Measurements from ENCODE around the gene CASP2. TPM values are rescaled to one million over a fixed set of nuclear protein-coding genes. Genes with fewer than 3 reads are reported as not detected.
A peak's percentile ranks its signal among the peaks of the same experiment; 100 is the strongest.
"Not testable (repeated sequence)": the region's sequence is repeated elsewhere in the genome, so short reads cannot be mapped to it uniquely, and the experiment has no call there.

Gene CASP2
- total RNA-seq, 1 donor, result 7.6 TPM

DNA sequence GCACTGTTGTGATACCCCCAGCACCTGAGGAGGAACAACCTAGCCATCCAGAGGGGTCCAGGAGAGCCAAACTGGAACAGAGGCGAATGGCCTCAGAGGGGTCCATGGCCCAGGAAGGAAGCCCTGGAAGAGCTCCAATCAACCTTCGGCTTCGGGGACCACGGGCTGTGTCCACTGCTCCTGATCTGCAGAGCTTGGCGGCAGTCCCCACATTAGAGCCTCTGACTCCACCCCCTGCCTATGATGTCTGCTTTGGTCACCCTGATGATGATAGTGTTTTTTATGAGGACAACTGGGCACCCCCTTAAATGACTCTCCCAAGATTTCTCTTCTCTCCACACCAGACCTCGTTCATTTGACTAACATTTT lies 1.6 kb upstream of the CASP2 start:
- no peak overlapping the region for H3K4me3 ChIP-seq (ENCODE audit: insufficient read depth, low read length)
- no peak for DNase-seq (ENCODE audit: insufficient read length, low spot score, missing footprints)
- no peak overlapping the region for H3K4me2 ChIP-seq (ENCODE audit: insufficient read depth, low read length)
- TF ChIP-seq, protein P1, sequence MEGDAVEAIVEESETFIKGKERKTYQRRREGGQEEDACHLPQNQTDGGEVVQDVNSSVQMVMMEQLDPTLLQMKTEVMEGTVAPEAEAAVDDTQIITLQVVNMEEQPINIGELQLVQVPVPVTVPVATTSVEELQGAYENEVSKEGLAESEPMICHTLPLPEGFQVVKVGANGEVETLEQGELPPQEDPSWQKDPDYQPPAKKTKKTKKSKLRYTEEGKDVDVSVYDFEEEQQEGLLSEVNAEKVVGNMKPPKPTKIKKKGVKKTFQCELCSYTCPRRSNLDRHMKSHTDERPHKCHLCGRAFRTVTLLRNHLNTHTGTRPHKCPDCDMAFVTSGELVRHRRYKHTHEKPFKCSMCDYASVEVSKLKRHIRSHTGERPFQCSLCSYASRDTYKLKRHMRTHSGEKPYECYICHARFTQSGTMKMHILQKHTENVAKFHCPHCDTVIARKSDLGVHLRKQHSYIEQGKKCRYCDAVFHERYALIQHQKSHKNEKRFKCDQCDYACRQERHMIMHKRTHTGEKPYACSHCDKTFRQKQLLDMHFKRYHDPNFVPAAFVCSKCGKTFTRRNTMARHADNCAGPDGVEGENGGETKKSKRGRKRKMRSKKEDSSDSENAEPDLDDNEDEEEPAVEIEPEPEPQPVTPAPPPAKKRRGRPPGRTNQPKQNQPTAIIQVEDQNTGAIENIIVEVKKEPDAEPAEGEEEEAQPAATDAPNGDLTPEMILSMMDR (IDR thresholded peaks at IDR 0.05; ENCODE audit: extremely low read depth, low read depth, low read length), result no peak
- H3K9me3 ChIP-seq (ENCODE audit: low read depth, low read length), result no peaks in the 10 kb centered on the region
- no peaks in the 10 kb centered on the region for H3K27me3 ChIP-seq (ENCODE audit: insufficient read depth, low read length)
- H2AFZ ChIP-seq (ENCODE audit: low read length), result no peak overlapping the region
- H3K36me3 ChIP-seq (ENCODE audit: insufficient read depth, low read length), result peaks cover 2% of the 10 kb centered on the region
- H3K79me2 ChIP-seq (ENCODE audit: insufficient read depth, low read length), result peaks cover 32% of the 10 kb centered on the region
- H4K20me1 ChIP-seq (ENCODE audit: insufficient read depth, low read length), result peaks cover 6% of the 10 kb centered on the region
- no peak overlapping the region for H3K27ac ChIP-seq (ENCODE audit: low read depth, low read length)
- peaks cover 14% of the 10 kb centered on the region for H3K4me1 ChIP-seq (ENCODE audit: insufficient read depth, low read length)

DNA sequence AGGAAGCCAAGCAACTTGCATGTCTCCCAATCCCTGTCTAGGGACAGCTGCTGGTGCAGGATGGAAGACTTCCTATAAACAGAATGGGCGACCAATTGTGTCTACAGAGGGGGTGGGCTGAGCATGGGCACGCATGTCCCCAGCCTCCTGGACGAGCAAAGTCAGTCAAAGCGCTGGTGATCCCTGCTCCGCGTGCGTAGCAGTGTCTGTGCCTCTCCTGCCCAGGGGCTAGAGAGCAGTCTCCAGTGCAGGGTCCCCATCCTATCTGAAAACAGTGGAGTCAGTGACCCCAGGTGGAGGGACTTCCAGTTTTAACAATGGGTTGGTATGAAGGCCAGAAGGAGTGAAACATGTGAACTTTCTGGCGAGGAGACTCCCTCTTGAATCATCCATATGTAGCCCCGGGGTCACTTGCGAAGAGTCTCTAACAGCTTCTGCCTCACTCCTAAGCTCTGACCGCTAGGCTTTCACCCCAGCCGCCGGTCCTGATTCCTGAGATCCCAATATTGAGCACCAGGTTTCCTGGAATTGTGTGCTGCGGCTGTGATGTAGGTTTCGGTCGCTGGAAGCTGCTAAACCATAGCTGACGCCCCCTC lies 714 bp upstream of the CASP2 start:
- Histone ChIP-seq H3K36me3 (ENCODE audit: insufficient read depth, low read length) (peaks cover 10% of the 10 kb centered on the region), H4K20me1 (ENCODE audit: insufficient read depth, low read length) (peaks cover 6% of the 10 kb centered on the region), H3K4me3 (ENCODE audit: insufficient read depth, low read length) (peak overlapping the region; percentile 95), H3K27ac (ENCODE audit: low read depth, low read length) (no peak overlapping the region), H3K4me2 (ENCODE audit: insufficient read depth, low read length) (peak overlapping the region; percentile 25), H3K79me2 (ENCODE audit: insufficient read depth, low read length) (peaks cover 39% of the 10 kb centered on the region), H3K27me3 (ENCODE audit: insufficient read depth, low read length) (no peaks in the 10 kb centered on the region), H3K4me1 (ENCODE audit: insufficient read depth, low read length) (peaks cover 14% of the 10 kb centered on the region), H3K9me3 (ENCODE audit: low read depth, low read length) (no peaks in the 10 kb centered on the region), H2AFZ (ENCODE audit: low read length) (peak overlapping the region; percentile 78)
- TF ChIP-seq, protein P1 (IDR thresholded peaks at IDR 0.05; ENCODE audit: extremely low read depth, low read depth, low read length), result no peak
- no peak for DNase-seq (ENCODE audit: insufficient read length, low spot score, missing footprints)

DNA sequence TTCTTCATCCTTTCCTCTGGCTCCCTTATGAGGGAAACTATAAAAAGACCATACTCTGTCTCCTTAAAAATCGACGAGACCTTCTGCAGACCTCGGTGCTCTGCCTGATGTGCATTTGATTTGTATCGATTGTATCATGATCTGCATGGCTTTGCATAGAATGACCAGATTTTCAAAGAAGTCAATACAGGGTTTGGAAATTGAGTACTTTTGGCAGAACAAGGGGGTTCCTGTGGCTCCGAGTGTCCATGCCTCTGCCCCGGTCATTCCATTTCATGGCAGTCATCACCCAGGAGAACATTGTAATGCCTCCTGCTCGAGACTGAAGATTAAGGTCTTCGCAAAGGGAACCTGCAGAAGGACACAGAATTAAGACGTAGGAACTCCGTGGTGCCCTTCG lies 685 bp downstream of the CASP2 start:
- H3K4me1 ChIP-seq (ENCODE audit: insufficient read depth, low read length), result peaks cover 14% of the 10 kb centered on the region
- peak overlapping the region; percentile 95 for H3K4me3 ChIP-seq (ENCODE audit: insufficient read depth, low read length)
- peak overlapping the region; percentile 80 for H3K27ac ChIP-seq (ENCODE audit: low read depth, low read length)
- peaks cover 24% of the 10 kb centered on the region for H3K36me3 ChIP-seq (ENCODE audit: insufficient read depth, low read length)
- no peaks in the 10 kb centered on the region for H3K9me3 ChIP-seq (ENCODE audit: low read depth, low read length)
- no peaks in the 10 kb centered on the region for H3K27me3 ChIP-seq (ENCODE audit: insufficient read depth, low read length)
- H2AFZ ChIP-seq (ENCODE audit: low read length), result peak overlapping the region; percentile 95
- H3K79me2 ChIP-seq (ENCODE audit: insufficient read depth, low read length), result peaks cover 39% of the 10 kb centered on the region
- peak overlapping the region; percentile 95 for H3K4me2 ChIP-seq (ENCODE audit: insufficient read depth, low read length)
- peaks cover 6% of the 10 kb centered on the region for H4K20me1 ChIP-seq (ENCODE audit: insufficient read depth, low read length)
- peak; percentile 82 for DNase-seq (ENCODE audit: insufficient read length, low spot score, missing footprints)
- TF ChIP-seq, protein P1 (IDR thresholded peaks at IDR 0.05; ENCODE audit: extremely low read depth, low read depth, low read length), result no peak

DNA sequence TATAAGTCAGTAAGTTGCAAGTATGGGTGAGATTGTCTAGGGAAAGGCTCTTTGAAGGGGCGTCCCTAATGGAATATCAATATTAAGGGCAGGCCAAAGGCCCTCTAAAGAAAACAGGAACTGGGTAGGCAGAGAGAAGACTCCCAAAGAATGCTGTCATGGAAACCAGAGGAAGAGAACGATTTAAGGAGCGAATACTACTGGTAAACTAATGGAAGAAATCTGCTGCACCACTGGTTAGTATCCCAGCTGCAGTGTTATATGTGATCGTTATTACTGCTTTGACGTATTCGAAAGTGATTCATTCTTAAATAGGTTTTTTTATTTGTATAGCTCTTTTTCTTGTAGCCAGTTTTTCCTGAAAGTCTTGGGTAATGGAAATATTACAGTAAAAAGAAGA lies 1.3 kb downstream of the CASP2 start:
- Histone ChIP-seq H3K27ac (ENCODE audit: low read depth, low read length) (peak overlapping the region; percentile 80), H3K27me3 (ENCODE audit: insufficient read depth, low read length) (no peaks in the 10 kb centered on the region), H3K4me1 (ENCODE audit: insufficient read depth, low read length) (peaks cover 14% of the 10 kb centered on the region), H4K20me1 (ENCODE audit: insufficient read depth, low read length) (peaks cover 6% of the 10 kb centered on the region), H3K4me2 (ENCODE audit: insufficient read depth, low read length) (peak overlapping the region; percentile 95), H2AFZ (ENCODE audit: low read length) (no peak overlapping the region), H3K9me3 (ENCODE audit: low read depth, low read length) (no peaks in the 10 kb centered on the region), H3K4me3 (ENCODE audit: insufficient read depth, low read length) (peak overlapping the region; percentile 95), H3K36me3 (ENCODE audit: insufficient read depth, low read length) (peaks cover 29% of the 10 kb centered on the region), H3K79me2 (ENCODE audit: insufficient read depth, low read length) (peaks cover 39% of the 10 kb centered on the region)
- DNase-seq (ENCODE audit: insufficient read length, low spot score, missing footprints), result peak; percentile 55
- TF ChIP-seq, protein P1 (IDR thresholded peaks at IDR 0.05; ENCODE audit: extremely low read depth, low read depth, low read length), result no peak

DNA sequence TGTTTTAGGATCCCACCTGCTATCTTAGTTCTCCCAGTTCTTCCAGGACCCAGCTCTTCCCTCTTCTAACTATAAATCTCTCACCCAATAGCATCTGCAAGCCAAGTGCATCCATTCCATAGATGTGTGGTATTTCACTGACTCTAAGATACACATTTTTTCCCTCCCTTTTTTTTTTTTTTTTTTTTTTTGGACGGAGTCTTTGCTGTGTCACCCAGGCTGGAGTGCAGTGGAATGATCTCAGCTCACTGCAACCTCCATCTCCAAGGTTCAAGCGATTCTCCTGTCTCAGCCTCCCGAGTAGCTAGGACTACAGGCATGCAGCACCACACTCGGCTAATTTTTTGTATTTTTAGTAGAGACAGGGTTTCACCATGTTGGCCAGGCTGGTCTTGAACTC lies 1.7 kb downstream of the CASP2 start:
- H3K9me3 ChIP-seq (ENCODE audit: low read depth, low read length); H3K27me3 ChIP-seq (ENCODE audit: insufficient read depth, low read length); DNase-seq (ENCODE audit: insufficient read length, low spot score, missing footprints); H2AFZ ChIP-seq (ENCODE audit: low read length); H4K20me1 ChIP-seq (ENCODE audit: insufficient read depth, low read length): not testable (repeated sequence)
- Histone ChIP-seq H3K36me3 (ENCODE audit: insufficient read depth, low read length) (peaks cover 34% of the 10 kb centered on the region), H3K4me3 (ENCODE audit: insufficient read depth, low read length) (peak overlapping the region; percentile 95), H3K27ac (ENCODE audit: low read depth, low read length) (peak overlapping the region; percentile 80), H3K79me2 (ENCODE audit: insufficient read depth, low read length) (peaks cover 39% of the 10 kb centered on the region), H3K4me1 (ENCODE audit: insufficient read depth, low read length) (peaks cover 14% of the 10 kb centered on the region), H3K4me2 (ENCODE audit: insufficient read depth, low read length) (peak overlapping the region; percentile 95)
